ENCODE results near the gene ZNF613. TPM values are rescaled to one million over a fixed set of nuclear protein-coding genes. Genes with fewer than 3 reads are reported as not detected.

Gene ZNF613
- total RNA-seq, 1 donor from 2014 or later, result 8.9 TPM

- Mint-ChIP-seq H3K27ac (peak overlapping the region; percentile 98), H3K4me1 (ENCODE audit: unreplicated experiment) (peaks cover 8% of the 10 kb centered on the region), H3K9me3 (peaks cover 18% of the 10 kb centered on the region), H3K36me3 (peaks cover 26% of the 10 kb centered on the region), H3K4me3 (peak overlapping the region; percentile 98), H3K27me3 (no peaks in the 10 kb centered on the region)
- TF ChIP-seq, protein P1, sequence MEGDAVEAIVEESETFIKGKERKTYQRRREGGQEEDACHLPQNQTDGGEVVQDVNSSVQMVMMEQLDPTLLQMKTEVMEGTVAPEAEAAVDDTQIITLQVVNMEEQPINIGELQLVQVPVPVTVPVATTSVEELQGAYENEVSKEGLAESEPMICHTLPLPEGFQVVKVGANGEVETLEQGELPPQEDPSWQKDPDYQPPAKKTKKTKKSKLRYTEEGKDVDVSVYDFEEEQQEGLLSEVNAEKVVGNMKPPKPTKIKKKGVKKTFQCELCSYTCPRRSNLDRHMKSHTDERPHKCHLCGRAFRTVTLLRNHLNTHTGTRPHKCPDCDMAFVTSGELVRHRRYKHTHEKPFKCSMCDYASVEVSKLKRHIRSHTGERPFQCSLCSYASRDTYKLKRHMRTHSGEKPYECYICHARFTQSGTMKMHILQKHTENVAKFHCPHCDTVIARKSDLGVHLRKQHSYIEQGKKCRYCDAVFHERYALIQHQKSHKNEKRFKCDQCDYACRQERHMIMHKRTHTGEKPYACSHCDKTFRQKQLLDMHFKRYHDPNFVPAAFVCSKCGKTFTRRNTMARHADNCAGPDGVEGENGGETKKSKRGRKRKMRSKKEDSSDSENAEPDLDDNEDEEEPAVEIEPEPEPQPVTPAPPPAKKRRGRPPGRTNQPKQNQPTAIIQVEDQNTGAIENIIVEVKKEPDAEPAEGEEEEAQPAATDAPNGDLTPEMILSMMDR (conservative IDR thresholded peaks at IDR 0.05), result no peak
- no peak for DNase-seq (ENCODE audit: extremely low spot score, unreplicated experiment)
Observed at GRCh38 chr19:51927859-51928258, 587 bp downstream of the ZNF613 start.

DNA sequence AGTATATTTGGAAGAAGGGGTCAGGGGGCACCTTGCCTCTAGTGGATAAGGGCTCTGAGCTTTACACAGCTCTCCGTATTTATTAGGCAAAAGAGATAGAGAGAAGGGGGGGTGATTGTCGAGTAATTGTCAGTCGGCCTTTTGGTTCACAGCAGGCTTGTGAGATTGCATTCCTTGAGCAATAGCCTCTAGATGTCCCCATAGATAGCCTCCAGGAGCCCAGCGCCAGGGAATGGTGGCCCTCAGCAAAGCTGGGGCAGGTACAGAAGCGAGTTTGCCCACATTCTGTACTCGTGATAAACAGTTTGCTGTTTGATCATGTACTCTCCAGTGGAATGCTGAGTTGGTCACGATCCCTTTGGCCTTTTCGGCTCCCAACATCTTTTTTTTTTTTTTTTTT, 4.6 kb downstream of the ZNF613 start:
- Mint-ChIP-seq H3K4me3 (no peak overlapping the region), H3K27ac (no peak overlapping the region), H3K27me3 (no peaks in the 10 kb centered on the region), H3K36me3 (peaks cover 47% of the 10 kb centered on the region), H3K4me1 (ENCODE audit: unreplicated experiment) (peaks cover 5% of the 10 kb centered on the region), H3K9me3 (peaks cover 5% of the 10 kb centered on the region)
- TF ChIP-seq, protein P1 (conservative IDR thresholded peaks at IDR 0.05), result no peak
- no peak for DNase-seq (ENCODE audit: extremely low spot score, unreplicated experiment)

DNA sequence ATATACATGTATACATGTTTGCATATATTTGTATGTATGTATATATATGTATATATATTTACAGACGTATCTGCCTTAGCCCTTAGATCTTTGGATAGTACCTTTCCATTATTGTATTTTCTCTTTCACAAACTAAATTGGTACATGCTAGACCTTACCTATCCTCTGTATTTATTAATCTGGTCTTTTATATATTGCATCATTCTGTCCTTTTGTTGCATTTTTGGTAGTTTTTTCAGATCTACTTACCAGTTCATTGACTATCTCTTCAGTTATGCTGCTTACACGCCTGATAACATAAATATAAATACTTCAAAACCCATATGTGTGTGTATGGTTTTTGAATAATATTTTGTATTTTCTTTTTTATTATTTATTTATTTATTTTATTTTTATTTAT, 11.7 kb downstream of the ZNF613 start:
- no peak overlapping the region for H3K27ac Mint-ChIP-seq
- peaks cover 23% of the 10 kb centered on the region for H3K9me3 Mint-ChIP-seq
- TF ChIP-seq, protein P1 (conservative IDR thresholded peaks at IDR 0.05), result no peak
- peaks cover 80% of the 10 kb centered on the region for H3K36me3 Mint-ChIP-seq
- H3K4me3 Mint-ChIP-seq, result no peak overlapping the region
- no peaks in the 10 kb centered on the region for H3K4me1 Mint-ChIP-seq (ENCODE audit: unreplicated experiment)
- no peak for DNase-seq (ENCODE audit: extremely low spot score, unreplicated experiment)
- no peaks in the 10 kb centered on the region for H3K27me3 Mint-ChIP-seq

DNA sequence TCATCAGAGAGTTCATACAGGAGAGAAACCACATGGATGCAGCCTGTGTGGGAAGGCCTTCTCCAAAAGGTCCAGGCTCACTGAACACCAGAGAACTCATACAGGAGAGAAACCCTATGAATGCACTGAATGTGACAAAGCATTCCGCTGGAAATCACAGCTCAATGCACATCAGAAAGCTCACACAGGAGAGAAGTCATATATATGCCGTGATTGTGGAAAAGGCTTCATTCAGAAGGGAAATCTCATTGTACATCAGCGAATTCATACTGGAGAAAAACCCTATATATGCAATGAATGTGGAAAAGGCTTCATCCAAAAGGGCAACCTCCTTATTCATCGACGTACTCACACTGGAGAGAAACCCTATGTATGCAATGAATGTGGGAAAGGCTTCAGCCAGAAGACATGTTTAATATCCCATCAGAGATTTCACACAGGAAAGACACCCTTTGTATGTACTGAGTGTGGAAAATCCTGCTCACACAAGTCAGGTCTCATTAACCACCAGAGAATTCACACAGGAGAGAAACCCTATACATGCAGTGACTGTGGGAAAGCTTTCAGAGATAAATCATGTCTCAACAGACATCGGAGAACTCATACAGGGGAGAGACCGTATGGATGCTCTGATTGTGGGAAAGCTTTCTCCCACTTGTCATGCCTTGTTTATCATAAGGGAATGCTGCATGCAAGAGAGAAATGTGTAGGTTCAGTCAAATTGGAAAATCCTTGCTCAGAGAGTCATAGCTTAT, 17.7 kb downstream of the ZNF613 start:
- Mint-ChIP-seq H3K9me3 (peaks cover 50% of the 10 kb centered on the region), H3K27me3 (no peaks in the 10 kb centered on the region), H3K27ac (no peak overlapping the region), H3K36me3 (peaks cover 71% of the 10 kb centered on the region), H3K4me3 (no peak overlapping the region), H3K4me1 (ENCODE audit: unreplicated experiment) (no peaks in the 10 kb centered on the region)
- TF ChIP-seq, protein P1 (conservative IDR thresholded peaks at IDR 0.05), result no peak
- no peak for DNase-seq (ENCODE audit: extremely low spot score, unreplicated experiment)

DNA sequence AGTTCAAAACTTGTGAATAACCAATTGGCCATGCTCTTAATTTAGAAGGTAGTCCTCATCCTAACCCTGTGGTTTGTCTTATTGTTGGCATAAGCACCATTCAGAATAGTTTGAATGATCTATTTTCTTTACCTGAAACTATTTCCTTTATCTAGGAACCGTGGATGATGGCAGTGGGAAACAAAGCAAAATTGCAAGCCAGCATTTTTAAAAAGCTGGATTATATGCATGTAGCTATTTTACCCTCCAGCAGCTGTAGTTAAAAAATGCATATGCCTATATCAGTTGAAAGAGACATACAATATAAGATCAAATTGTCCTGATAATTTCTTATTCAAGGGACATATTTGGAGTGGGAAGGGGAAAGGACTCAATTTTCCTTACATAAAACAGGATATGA, 19.3 kb downstream of the ZNF613 start:
- Mint-ChIP-seq H3K27me3 (no peaks in the 10 kb centered on the region), H3K9me3 (peaks cover 50% of the 10 kb centered on the region), H3K27ac (no peak overlapping the region), H3K36me3 (peaks cover 58% of the 10 kb centered on the region), H3K4me1 (ENCODE audit: unreplicated experiment) (no peaks in the 10 kb centered on the region), H3K4me3 (no peak overlapping the region)
- TF ChIP-seq, protein P1 (conservative IDR thresholded peaks at IDR 0.05), result no peak
- no peak for DNase-seq (ENCODE audit: extremely low spot score, unreplicated experiment)
